ENCODE measurements around the gene GRIPAP1.

Gene GRIPAP1

GRCh38 chrX:48924270-48924669, 77.8 kb downstream of the GRIPAP1 start:
- DNase-seq (ENCODE audit: low spot score), result no peak

DNA sequence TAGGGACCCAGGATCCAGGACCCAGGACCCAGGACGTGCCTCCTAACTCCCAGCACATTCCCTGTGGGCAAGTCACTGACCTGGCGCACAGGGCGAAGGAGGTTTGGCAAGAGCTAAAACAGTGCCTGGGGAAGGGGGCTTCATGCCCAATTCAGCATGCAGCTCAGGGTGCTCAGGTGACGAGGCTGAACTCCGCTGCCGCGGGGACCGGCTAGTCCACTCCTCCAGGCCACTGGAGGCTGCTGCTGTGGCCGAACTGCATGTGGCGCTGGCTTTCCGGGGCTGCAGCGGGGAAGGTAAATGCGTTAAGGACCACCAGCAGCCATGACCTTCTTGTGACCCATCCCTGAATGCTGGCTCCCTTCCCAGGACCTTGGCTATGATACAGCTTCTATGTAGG, 78.3 kb downstream of the GRIPAP1 start:
- no peak for DNase-seq (ENCODE audit: low spot score)

All from NAMALWA (cell line).